Right lobe of liver (tissue), 6 donors: ENCODE measurements around the gene RFX3. TPM values are rescaled to one million over a fixed set of nuclear protein-coding genes. Genes with fewer than 3 reads are reported as not detected.

Experiments
- ATAC-seq, 4 donors: fragments of 200-7000 bp; cut with Tn5 transposase; one replicate each; pipeline ENCODE4 v1.9.1; 2020; ENCODE audit warnings: mild to moderate bottlenecking in 4 of 4, moderate library complexity in 4 of 4
- DNase-seq, 3 donors: peaks; one replicate each; pipeline ENCODE4 v3.0.0-alpha.2; 2020
- H3K27ac ChIP-seq, 3 donors: fragments of 200-600 bp; one replicate each; pipeline ENCODE4 v1.8.0; 2022
- H3K27me3 ChIP-seq, 2 donors: fragments of 200-600 bp; one replicate each; pipeline ENCODE4 v1.8.0; 2022
- H3K36me3 ChIP-seq, 4 donors: fragments of 200-600 bp; sonication (generic) in 1 of 4; one replicate each; pipeline versions ENCODE4 v1.5.1 to v1.8.0; 2017 to 2022; ENCODE audit warnings: control low read depth in 1 of 4
- H3K4me1 ChIP-seq, 4 donors: fragments of 200-600 bp; sonication (generic) in 1 of 4; one replicate each; pipeline versions ENCODE4 v1.5.1 to v1.8.0; 2017 to 2022; ENCODE audit warnings: control low read depth in 1 of 4
- H3K4me3 ChIP-seq, 3 donors: fragments of 200-600 bp; one replicate each; pipeline ENCODE4 v1.8.0; 2022
- H3K9me3 ChIP-seq, 4 donors: fragments of 200-600 bp; sonication (generic) in 1 of 4; one replicate each; pipeline versions ENCODE4 v1.5.1 to v1.8.0; 2017 to 2022; ENCODE audit warnings: control low read depth in 1 of 4
- CTCF ChIP-seq, 4 donors: fragments of 200-600 bp in 3 of 4; fragments of 450-650 bp in 1 of 4; IDR thresholded peaks; one replicate each; pipeline versions ENCODE4 v1.5.1 to v1.8.0; 2016 to 2022; ENCODE audit warnings: antibody characterized with exemption in 4 of 4, mild to moderate bottlenecking in 2 of 4
- POLR2A ChIP-seq: fragments of 450-650 bp; IDR thresholded peaks from one replicate; pipeline ENCODE4 v1.6.1; 2017; ENCODE audit warnings: antibody characterized with exemption, mild to moderate bottlenecking
- WGBS: methylation state at CpG from one replicate; pipeline ENCODE4 v1.1.6; 2018; ENCODE audit warnings: low coverage, low lambda C conversion rate; ENCODE audit not compliant: insufficient coverage; ENCODE audit errors: missing lambda C conversion rate; 5-methylcytosine and 5-hydroxymethylcytosine counted together
- intact Hi-C, 2 donors: fragments of 100-400 bp; cut with DNase I; formaldehyde crosslinking; loops; one replicate each; pipeline versions ENCODE4 v1.11.2 to v1.14.1; 2022
- total RNA-seq, 6 experiments: library from RNA; depleted of rRNA in 2 of 6; stranded (reverse); fragments of >200 nt in 2 of 6; fragmentation: NEBNext Ultra II Directional in 3 of 6; extraction: Animal tissue kit (Norgen Biotek cat#: 25700) in 3 of 6; gene quantifications; one replicate each; pipeline versions ENCODE4 v1.1.0 to v1.2.4, GENCODE V29; 2016 to 2023
- donor health status: DM: no; HTN: yes; CAD: no.
- donor health status: DM: no; HTN: no; CAD: no.
- donor health status: DM: no; HTN: no; CAD: no.
- donor health status: DM: no; HTN: yes; CAD: no.
- donor health status: DM: no; HTN: yes; CAD: no.

Gene RFX3
- total RNA-seq, 6 experiments from 2014 or later: 1.4 to 2.5 (median 1.8) TPM

GRCh38 chr9:3403315-3403714 lies 122.5 kb downstream of the RFX3 start:
- intact Hi-C loops: no loop called here

GRCh38 chr9:3401221-3401954 lies 124.4 kb downstream of the RFX3 start:
- no peak overlapping the region for H3K4me3 ChIP-seq
- TF ChIP-seq CTCF (IDR thresholded peaks at IDR 0.05): no peak
- TF ChIP-seq POLR2A: no peak
- no peak overlapping the region for H3K27ac ChIP-seq
- DNase-seq: no peak
- 83% methylated on average over 7 of the region's 7 CpGs for WGBS
- no peaks in the 10 kb centered on the region for H3K9me3 ChIP-seq
- H3K36me3 ChIP-seq: no peaks in the 10 kb centered on the region
- no peaks in the 10 kb centered on the region for H3K27me3 ChIP-seq
- H3K4me1 ChIP-seq: no peaks in the 10 kb centered on the region
- ATAC-seq: no peak
- intact Hi-C loops: no loop called here

More at GRCh38 chr9:3403315-3403714, 122.5 kb downstream of the RFX3 start:
- Histone ChIP-seq H3K27ac (no peak overlapping the region), H3K27me3 (no peaks in the 10 kb centered on the region), H3K4me1 (no peaks in the 10 kb centered on the region), H3K36me3 (no peaks in the 10 kb centered on the region), H3K4me3 (no peak overlapping the region), H3K9me3 (no peaks in the 10 kb centered on the region)
- no peak for ATAC-seq
- no peak for DNase-seq
- WGBS: 62% methylated on average over 1 of the region's 1 CpG
- TF ChIP-seq CTCF (IDR thresholded peaks at IDR 0.05) (no peak), POLR2A (no peak)

- ATAC-seq (peak in 3 of 4 donors; percentile 36 to 42 (median 41)), DNase-seq (no peak)
- no peak for TF ChIP-seq POLR2A
- no peak for TF ChIP-seq CTCF (IDR thresholded peaks at IDR 0.05)
- no peaks in the 10 kb centered on the region for H3K36me3 ChIP-seq
- 57% methylated on average over 2 of the region's 2 CpGs for WGBS
- no peak overlapping the region for H3K27ac ChIP-seq
- H3K4me1 ChIP-seq: no peaks in the 10 kb centered on the region
- no peaks in the 10 kb centered on the region for H3K27me3 ChIP-seq
- no peak overlapping the region for H3K4me3 ChIP-seq
- H3K9me3 ChIP-seq: no peaks in the 10 kb centered on the region
- intact Hi-C loops: no loop called here
Measured at GRCh38 chr9:3398232-3398648, 127.6 kb downstream of the RFX3 start.

GRCh38 chr9:3397766-3398165 lies 128.0 kb downstream of the RFX3 start:
- H3K27me3 ChIP-seq: no peaks in the 10 kb centered on the region
- no peaks in the 10 kb centered on the region for H3K36me3 ChIP-seq
- ATAC-seq (no peak), DNase-seq (no peak)
- no peak overlapping the region for H3K27ac ChIP-seq
- TF ChIP-seq CTCF (IDR thresholded peaks at IDR 0.05) (no peak), POLR2A (no peak)
- H3K4me1 ChIP-seq: no peaks in the 10 kb centered on the region
- intact Hi-C loops: no loop called here
- H3K4me3 ChIP-seq: no peak overlapping the region
- 58% methylated on average over 2 of the region's 2 CpGs for WGBS
- no peaks in the 10 kb centered on the region for H3K9me3 ChIP-seq
